HCT116 (cell line): ENCODE results near the gene IGFBP7. TPM values are rescaled to one million over a fixed set of nuclear protein-coding genes. Genes with fewer than 3 reads are reported as not detected.

Experiments
- ATAC-seq: fragments of 200-7000 bp; cut with Tn5 transposase; 2 replicates; pipeline ENCODE4 v1.9.1; 2020; ENCODE audit warnings: mild to moderate bottlenecking, moderate library complexity
- BruUV-seq: library from RNA; stranded (reverse); fragments of 400-500 nt; replicated peaks from 2 replicates; lab custom pipeline; 2021; lab: Mats Ljungman, UMichigan
- CTCF ChIA-PET: fragments of 300-600 bp; sonication (Branson Sonifier 250); formaldehyde crosslinking; loops from one replicate; lab custom pipeline; 2021; ENCODE audit warnings: antibody characterized with exemption; lab: Charles Lee
- POLR2A ChIA-PET: fragments of 300-600, 350-600 bp; sonication (Branson Sonifier 250); formaldehyde crosslinking; loops from one replicate; lab custom pipeline; 2021; ENCODE audit warnings: antibody characterized with exemption; lab: Charles Lee
- RAD21 ChIA-PET, 2 experiments: fragments of 300-600 bp; sonication (Branson Sonifier 250); formaldehyde crosslinking; loops; one replicate each; lab custom pipeline; 2023; ENCODE audit warnings: low total read pairs in 2 of 2; ENCODE audit not compliant: uncharacterized antibody in 2 of 2, unreplicated experiment in 2 of 2, low non-redundant PET in 1 of 2; lab: Charles Lee
- DNase-seq: peaks from one replicate; pipeline ENCODE4 v3.0.0-alpha.2; 2010; ENCODE audit warnings: low read depth, low spot score
- H2AFZ ChIP-seq: fragments of 200-600 bp; shearing (Covaris generic), sonication (generic); 2 replicates; pipeline ENCODE4 v1.6.1; 2017; ENCODE audit warnings: low read depth, mixed run types, mixed read lengths, antibody characterized with exemption, low read length; ENCODE audit not compliant: poor library complexity, severe bottlenecking
- H3K27ac ChIP-seq: 2 replicates; pipeline ENCODE4 v1.5.1; 2012; ENCODE audit warnings: low read depth, low read length
- H3K27me3 ChIP-seq: fragments of 200-600 bp; sonication (generic); 2 replicates; pipeline ENCODE4 v1.6.1; 2016; ENCODE audit warnings: mixed run types, low read length, mixed read lengths; ENCODE audit not compliant: insufficient read depth
- H3K36me3 ChIP-seq, 2 experiments: fragments of 200-500 bp in 1 of 2; fragments of 200-600 bp in 1 of 2; sonication (Bioruptor generic) in 1 of 2; sonication (generic) in 1 of 2; 2 replicates each; pipeline versions ENCODE4 v1.5.1 to v1.6.1; 2014 to 2016; ENCODE audit warnings: low read length in 2 of 2, inconsistent platforms in 1 of 2, mixed read lengths in 1 of 2, mixed run types in 1 of 2; ENCODE audit not compliant: insufficient read depth in 2 of 2, control insufficient read depth in 1 of 2
- H3K4me1 ChIP-seq, 2 experiments: fragments of 200-600 bp in 1 of 2; sonication (generic) in 1 of 2; 2 replicates each; pipeline versions ENCODE4 v1.5.1 to v1.6.1; 2012 to 2017; ENCODE audit warnings: low read length in 2 of 2, inconsistent platforms in 1 of 2, mild to moderate bottlenecking in 1 of 2, mixed read lengths in 1 of 2, mixed run types in 1 of 2, moderate library complexity in 1 of 2; ENCODE audit not compliant: insufficient read depth in 2 of 2, control insufficient read depth in 1 of 2
- H3K4me2 ChIP-seq: fragments of 200-600 bp; sonication (generic); 2 replicates; pipeline ENCODE4 v1.6.1; 2017; ENCODE audit warnings: mixed run types, low read length, mixed read lengths
- H3K4me3 ChIP-seq, 2 experiments: fragments of 200-600 bp in 1 of 2; sonication (generic) in 1 of 2; replicated peaks in 1 of 2; 2 replicates each; pipeline ENCODE4 v1.5.1; 2011 to 2016; ENCODE audit warnings: low read length in 2 of 2, control low read depth in 1 of 2, low read depth in 1 of 2, mild to moderate bottlenecking in 1 of 2, mixed read lengths in 1 of 2, mixed run types in 1 of 2
- H3K79me2 ChIP-seq: fragments of 200-600 bp; sonication (generic); 2 replicates; pipeline ENCODE4 v1.6.1; 2017; ENCODE audit warnings: mild to moderate bottlenecking, mixed run types, low read length, moderate library complexity, mixed read lengths; ENCODE audit not compliant: insufficient read depth
- H3K9ac ChIP-seq: fragments of 200-600 bp; sonication (generic); 2 replicates; pipeline ENCODE4 v1.6.1; 2016; ENCODE audit warnings: low read length, mixed read lengths
- H3K9me2 ChIP-seq: fragments of 200-600 bp; sonication (generic), shearing (Covaris generic); 2 replicates; pipeline ENCODE4 v1.6.1; 2017; ENCODE audit warnings: mixed run types, mild to moderate bottlenecking, moderate library complexity; ENCODE audit not compliant: insufficient read depth
- H3K9me3 ChIP-seq, 2 experiments: fragments of 200-500 bp in 1 of 2; fragments of 200-600 bp in 1 of 2; sonication (Bioruptor generic) in 1 of 2; sonication (generic) in 1 of 2; 2 replicates each; pipeline ENCODE4 v1.6.1; 2014 to 2017; ENCODE audit warnings: low read length in 2 of 2, mixed read lengths in 2 of 2, inconsistent platforms in 1 of 2, low read depth in 1 of 2, mild to moderate bottlenecking in 1 of 2, mixed run types in 1 of 2, moderate library complexity in 1 of 2; ENCODE audit not compliant: control insufficient read depth in 1 of 2, insufficient read depth in 1 of 2
- H4K20me1 ChIP-seq: fragments of 200-600 bp; sonication (generic), shearing (Covaris generic); 2 replicates; pipeline ENCODE4 v1.6.1; 2017; ENCODE audit warnings: mixed run types, mild to moderate bottlenecking, moderate library complexity; ENCODE audit not compliant: insufficient read depth
- CBX3 ChIP-seq: IDR thresholded peaks from 2 replicates; pipeline ENCODE4 v1.6.1; 2012; ENCODE audit warnings: low read depth
- CEBPB ChIP-seq: IDR thresholded peaks from 2 replicates; pipeline ENCODE4 v1.6.1; 2012; ENCODE audit warnings: low read depth
- EGR1 ChIP-seq: IDR thresholded peaks from 2 replicates; pipeline ENCODE4 v1.6.1; 2012; ENCODE audit warnings: low read depth
- ELF1 ChIP-seq: IDR thresholded peaks from 2 replicates; pipeline ENCODE4 v1.6.1; 2012; ENCODE audit warnings: low read depth, borderline replicate concordance
- EZH2 ChIP-seq: fragments of 200-600 bp; sonication (generic); IDR thresholded peaks from 2 replicates; pipeline ENCODE4 v1.6.1; 2017; ENCODE audit warnings: antibody characterized with exemption, mixed run types
- JUND ChIP-seq: IDR thresholded peaks from 2 replicates; pipeline ENCODE4 v1.6.1; 2012
- POLR2A ChIP-seq: IDR thresholded peaks from 2 replicates; pipeline ENCODE4 v1.7.0; 2011; ENCODE audit warnings: borderline replicate concordance; ENCODE audit not compliant: insufficient read depth, insufficient read length; ENCODE audit errors: extremely low read depth
- POLR2AphosphoS5 ChIP-seq: IDR thresholded peaks from 2 replicates; pipeline ENCODE4 v1.6.1; 2011; ENCODE audit warnings: mild to moderate bottlenecking, low read depth, low read length, moderate library complexity
- RAD21 ChIP-seq: IDR thresholded peaks from 2 replicates; pipeline ENCODE4 v1.6.1; 2012; ENCODE audit warnings: low read depth, mild to moderate bottlenecking
- SIN3A ChIP-seq: IDR thresholded peaks from 2 replicates; pipeline ENCODE4 v1.6.1; 2012; ENCODE audit warnings: low read depth
- SP1 ChIP-seq: IDR thresholded peaks from 2 replicates; pipeline ENCODE4 v1.6.1; 2012; ENCODE audit warnings: low read depth
- SRF ChIP-seq: IDR thresholded peaks from 2 replicates; pipeline ENCODE4 v1.6.1; 2012; ENCODE audit warnings: low read depth
- YY1 ChIP-seq: IDR thresholded peaks from 2 replicates; pipeline ENCODE4 v1.6.1; 2011; ENCODE audit warnings: low read length, low read depth, moderate library complexity, mild to moderate bottlenecking; ENCODE audit not compliant: insufficient replicate concordance; ENCODE audit errors: extremely low read depth
- ZFX ChIP-seq: fragments of 450-650 bp; IDR thresholded peaks from 2 replicates; pipeline ENCODE4 v1.6.1; 2017
- ZNF274 ChIP-seq: fragments of 200-500 bp; sonication (Bioruptor generic); IDR thresholded peaks from 2 replicates; pipeline ENCODE4 v1.6.1; 2014; ENCODE audit warnings: mild to moderate bottlenecking, low read depth, low read length, inconsistent platforms
- intact Hi-C: fragments of 100-400 bp; cut with micrococcal nuclease; formaldehyde crosslinking; loops from 2 replicates; pipeline ENCODE4 v1.10.0; 2022
- total RNA-seq: library from RNA; stranded (reverse); gene quantifications from one replicate; pipeline ENCODE4 v1.2.1, GENCODE V29; 2021; ENCODE audit not compliant: unreplicated experiment
- TF ChIP-seq, protein P1 (sequence below): IDR thresholded peaks from 2 replicates; pipeline ENCODE4 v1.6.1; 2012

Gene IGFBP7
- total RNA-seq, 1 experiment from 2014 or later, result 0.91 TPM

DNA sequence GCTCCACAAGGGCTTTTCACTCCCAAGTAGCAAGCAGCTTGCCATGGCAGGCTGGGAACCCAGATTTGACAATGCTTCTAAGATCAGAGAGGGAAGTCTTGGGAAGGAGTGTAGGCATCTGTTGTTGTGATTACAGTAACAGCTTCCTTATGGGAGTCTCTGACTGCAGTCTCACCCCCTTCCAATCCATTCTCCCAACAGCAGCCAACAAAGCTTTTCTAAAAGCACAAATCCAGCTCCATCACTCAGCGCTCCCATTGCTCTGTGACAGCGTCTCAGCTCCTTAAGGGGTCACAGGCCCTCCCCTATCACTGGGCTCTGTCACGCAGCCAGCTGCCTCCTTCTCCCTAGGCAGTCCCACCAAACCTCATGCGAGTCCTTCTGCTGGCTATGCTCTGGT is 7.1 kb downstream of the IGFBP7 start:
- no peaks in the 10 kb centered on the region for H3K4me1 ChIP-seq
- no peak overlapping the region for H2AFZ ChIP-seq
- BruUV-seq, result no TSS peak
- intact Hi-C loops, result no loop called here
- no peak overlapping the region for H3K27ac ChIP-seq
- TF ChIP-seq SIN3A (no peak), POLR2A (no peak), SRF (no peak), ZNF274 (no peak), JUND (no peak), RAD21 (no peak), CBX3 (no peak)
- TF ChIP-seq, protein P1, sequence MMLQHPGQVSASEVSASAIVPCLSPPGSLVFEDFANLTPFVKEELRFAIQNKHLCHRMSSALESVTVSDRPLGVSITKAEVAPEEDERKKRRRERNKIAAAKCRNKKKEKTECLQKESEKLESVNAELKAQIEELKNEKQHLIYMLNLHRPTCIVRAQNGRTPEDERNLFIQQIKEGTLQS, result no peak
- H3K79me2 ChIP-seq, result no peaks in the 10 kb centered on the region
- no peak overlapping the region for H3K9ac ChIP-seq
- no peak overlapping the region for H3K4me2 ChIP-seq
- ChIA-PET POLR2A (no interaction called here), CTCF (no interaction called here), RAD21 (no interaction called here)
- no peaks in the 10 kb centered on the region for H3K36me3 ChIP-seq
- no peak for ATAC-seq
- peaks cover 13% of the 10 kb centered on the region; the same call in 1 of the 2 replicates for H3K27me3 ChIP-seq
- H3K9me3 ChIP-seq, result no peaks in the 10 kb centered on the region
- H3K9me2 ChIP-seq, result no peaks in the 10 kb centered on the region
- no peak for DNase-seq
- H4K20me1 ChIP-seq, result no peaks in the 10 kb centered on the region
- no peak overlapping the region for H3K4me3 ChIP-seq

DNA sequence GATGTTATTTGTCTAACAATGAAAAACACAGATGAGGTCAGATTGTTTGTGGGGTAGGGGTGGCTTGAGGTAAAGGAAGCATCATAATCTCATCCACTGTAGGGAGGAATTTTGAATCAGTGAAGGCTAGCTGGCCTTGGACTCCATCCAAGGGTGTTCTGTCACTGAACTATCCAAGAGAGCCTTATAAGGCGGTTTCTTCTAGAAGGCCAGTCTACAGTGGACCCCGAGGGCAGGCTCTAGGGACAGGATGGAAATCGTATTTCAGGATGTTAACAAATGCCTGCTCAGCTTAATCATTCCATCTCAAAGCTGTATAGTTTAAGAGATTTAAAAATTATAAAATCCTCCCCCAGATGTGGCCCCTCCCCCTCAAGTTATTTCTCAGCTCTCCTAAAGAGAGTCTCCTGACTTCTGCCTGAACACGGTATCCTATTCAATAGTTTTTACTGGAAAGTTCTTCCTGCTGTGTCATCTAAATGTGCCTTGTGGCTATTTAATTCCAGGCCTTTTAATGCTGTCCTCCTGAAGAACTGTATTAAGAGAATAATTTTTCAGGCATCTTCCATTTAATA is 8.0 kb downstream of the IGFBP7 start:
- Histone ChIP-seq H3K4me3 (no peak overlapping the region), H2AFZ (no peak overlapping the region), H3K36me3 (no peaks in the 10 kb centered on the region), H3K9me3 (no peaks in the 10 kb centered on the region), H3K4me2 (no peak overlapping the region), H3K27ac (no peak overlapping the region), H3K79me2 (no peaks in the 10 kb centered on the region), H3K4me1 (no peaks in the 10 kb centered on the region), H3K27me3 (peaks cover 8% of the 10 kb centered on the region; the same call in 1 of the 2 replicates), H3K9ac (no peak overlapping the region), H4K20me1 (no peaks in the 10 kb centered on the region), H3K9me2 (no peaks in the 10 kb centered on the region)
- ATAC-seq, result no peak
- BruUV-seq, result no TSS peak
- no peak for DNase-seq
- TF ChIP-seq SIN3A (no peak), SP1 (no peak), ZNF274 (no peak), YY1 (no peak), RAD21 (no peak), EZH2 (no peak), ZFX (no peak), SRF (no peak), EGR1 (no peak), JUND (no peak), POLR2AphosphoS5 (no peak), CEBPB (no peak), POLR2A (no peak), ELF1 (no peak)
- TF ChIP-seq, protein P1, result no peak
- RAD21 ChIA-PET, result no interaction called here
- CTCF ChIA-PET, result no interaction called here
- intact Hi-C loops, result no loop called here
- POLR2A ChIA-PET, result no interaction called here
